RWPE2 (cell line): ENCODE results near the gene VTI1B.
"Not testable (repeated sequence)": the region's sequence is repeated elsewhere in the genome, so short reads cannot be mapped to it uniquely, and the experiment has no call there.

Experiments used
- ATAC-seq: fragments of 200-7000 bp; cut with Tn5 transposase; 3 replicates; pipeline ENCODE4 v1.9.1; 2021; ENCODE audit warnings: low read depth
- DNase-seq: peaks from one replicate; pipeline ENCODE4 v3.0.0-alpha.2; 2020; ENCODE audit warnings: low spot score
- H3K27ac ChIP-seq: fragments of 450-650 bp; 2 replicates; pipeline ENCODE4 v1.5.1; 2017; ENCODE audit warnings: mild to moderate bottlenecking; ENCODE audit not compliant: poor library complexity, severe bottlenecking
- H3K27me3 ChIP-seq: fragments of 250-450 bp; sonication (Bioruptor Pico); 2 replicates; pipeline ENCODE4 v1.5.1; 2021; ENCODE audit warnings: mild to moderate bottlenecking, moderate library complexity; ENCODE audit not compliant: insufficient read depth, poor library complexity, severe bottlenecking
- H3K36me3 ChIP-seq: fragments of 250-450 bp; sonication (Bioruptor Pico); 2 replicates; pipeline ENCODE4 v1.5.1; 2020; ENCODE audit warnings: low read depth, mild to moderate bottlenecking, moderate library complexity
- H3K4me1 ChIP-seq: fragments of 250-450 bp; sonication (Bioruptor Pico); 2 replicates; pipeline ENCODE4 v1.5.1; 2021; ENCODE audit warnings: mild to moderate bottlenecking, moderate library complexity; ENCODE audit not compliant: insufficient read depth, poor library complexity, severe bottlenecking
- H3K4me3 ChIP-seq: fragments of 250-450 bp; sonication (Bioruptor Pico); 2 replicates; pipeline ENCODE4 v1.5.1; 2021; ENCODE audit warnings: mild to moderate bottlenecking, moderate library complexity; ENCODE audit not compliant: severe bottlenecking
- H3K9me3 ChIP-seq: fragments of 250-450 bp; sonication (Bioruptor Pico); 2 replicates; pipeline ENCODE4 v1.5.1; 2021; ENCODE audit warnings: mild to moderate bottlenecking, moderate library complexity; ENCODE audit not compliant: severe bottlenecking
- TF ChIP-seq, protein P1 (sequence below): fragments of 450-650 bp; IDR thresholded peaks from one replicate; pipeline ENCODE4 v1.5.1; 2017; ENCODE audit warnings: mild to moderate bottlenecking, moderate library complexity; ENCODE audit not compliant: poor library complexity, severe bottlenecking

VTI1B gene

DNA sequence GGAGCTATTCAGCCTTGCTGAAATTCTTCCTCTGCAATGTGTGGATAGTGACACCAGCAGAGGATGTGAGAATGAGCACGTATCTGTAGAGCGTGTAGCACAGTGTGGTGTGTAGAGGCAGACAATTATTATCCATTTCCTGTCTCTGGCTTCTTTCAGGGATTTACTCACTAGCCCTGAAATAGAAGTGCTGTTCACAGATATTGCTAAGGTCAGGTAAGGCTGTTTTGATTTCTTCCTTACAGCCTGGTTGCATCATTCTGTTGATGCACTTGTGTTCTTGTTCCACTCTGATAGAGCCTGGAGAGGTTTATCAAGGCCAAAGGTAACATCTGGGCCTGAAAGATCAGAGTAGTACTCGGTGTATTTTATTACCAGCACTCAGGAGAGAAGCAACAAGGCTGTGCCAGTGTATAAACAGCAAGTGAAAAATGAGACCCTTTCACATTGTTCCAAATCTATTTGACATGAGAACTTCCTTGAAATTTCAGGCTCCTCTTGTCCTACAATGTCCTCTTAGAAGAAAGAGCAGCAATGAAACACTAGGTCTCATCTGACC lies 38.0 kb downstream of the VTI1B start:
- TF ChIP-seq, protein P1, sequence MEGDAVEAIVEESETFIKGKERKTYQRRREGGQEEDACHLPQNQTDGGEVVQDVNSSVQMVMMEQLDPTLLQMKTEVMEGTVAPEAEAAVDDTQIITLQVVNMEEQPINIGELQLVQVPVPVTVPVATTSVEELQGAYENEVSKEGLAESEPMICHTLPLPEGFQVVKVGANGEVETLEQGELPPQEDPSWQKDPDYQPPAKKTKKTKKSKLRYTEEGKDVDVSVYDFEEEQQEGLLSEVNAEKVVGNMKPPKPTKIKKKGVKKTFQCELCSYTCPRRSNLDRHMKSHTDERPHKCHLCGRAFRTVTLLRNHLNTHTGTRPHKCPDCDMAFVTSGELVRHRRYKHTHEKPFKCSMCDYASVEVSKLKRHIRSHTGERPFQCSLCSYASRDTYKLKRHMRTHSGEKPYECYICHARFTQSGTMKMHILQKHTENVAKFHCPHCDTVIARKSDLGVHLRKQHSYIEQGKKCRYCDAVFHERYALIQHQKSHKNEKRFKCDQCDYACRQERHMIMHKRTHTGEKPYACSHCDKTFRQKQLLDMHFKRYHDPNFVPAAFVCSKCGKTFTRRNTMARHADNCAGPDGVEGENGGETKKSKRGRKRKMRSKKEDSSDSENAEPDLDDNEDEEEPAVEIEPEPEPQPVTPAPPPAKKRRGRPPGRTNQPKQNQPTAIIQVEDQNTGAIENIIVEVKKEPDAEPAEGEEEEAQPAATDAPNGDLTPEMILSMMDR, result no peak
- Histone ChIP-seq H3K4me3 (no peak overlapping the region), H3K27me3 (no peaks in the 10 kb centered on the region), H3K9me3 (no peaks in the 10 kb centered on the region), H3K27ac (no peak overlapping the region), H3K36me3 (no peaks in the 10 kb centered on the region), H3K4me1 (peaks cover 15% of the 10 kb centered on the region)
- DNase-seq (no peak), ATAC-seq (peak; percentile 63)

- H3K4me1 ChIP-seq, result peaks cover 15% of the 10 kb centered on the region
- ATAC-seq (no peak), DNase-seq (no peak)
- no peaks in the 10 kb centered on the region for H3K36me3 ChIP-seq
- no peak overlapping the region for H3K4me3 ChIP-seq
- TF ChIP-seq, protein P1, result no peak
- H3K27me3 ChIP-seq, result no peaks in the 10 kb centered on the region
- H3K9me3 ChIP-seq, result no peaks in the 10 kb centered on the region
- H3K27ac ChIP-seq, result no peak overlapping the region
These were observed 40.8 kb downstream of the VTI1B start for GRCh38 chr14:67633451-67634147.

DNA sequence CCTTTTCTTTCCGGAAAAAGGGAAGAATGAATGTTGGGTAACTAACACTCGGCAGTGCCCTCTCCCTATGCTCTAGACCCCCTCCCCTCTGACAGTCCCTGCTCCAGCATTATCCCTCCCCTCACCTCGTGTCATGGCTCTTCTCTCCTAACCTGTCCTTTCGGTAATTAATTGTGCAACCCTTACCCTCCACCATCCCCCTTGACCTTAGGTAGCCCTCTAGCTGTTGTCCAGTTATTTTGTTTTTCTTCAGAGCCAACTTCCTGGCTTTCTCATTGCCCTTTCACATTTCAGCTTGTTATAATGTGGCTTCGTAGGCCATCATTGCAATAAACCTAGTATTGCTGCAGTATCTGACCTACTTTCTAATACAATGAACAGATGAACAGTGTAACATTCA lies 43.5 kb downstream of the VTI1B start:
- Histone ChIP-seq H3K27ac (no peak overlapping the region), H3K27me3 (no peaks in the 10 kb centered on the region), H3K36me3 (no peaks in the 10 kb centered on the region), H3K9me3 (no peaks in the 10 kb centered on the region), H3K4me1 (peaks cover 9% of the 10 kb centered on the region), H3K4me3 (no peak overlapping the region)
- DNase-seq (no peak), ATAC-seq (no peak)
- TF ChIP-seq, protein P1, result no peak

DNA sequence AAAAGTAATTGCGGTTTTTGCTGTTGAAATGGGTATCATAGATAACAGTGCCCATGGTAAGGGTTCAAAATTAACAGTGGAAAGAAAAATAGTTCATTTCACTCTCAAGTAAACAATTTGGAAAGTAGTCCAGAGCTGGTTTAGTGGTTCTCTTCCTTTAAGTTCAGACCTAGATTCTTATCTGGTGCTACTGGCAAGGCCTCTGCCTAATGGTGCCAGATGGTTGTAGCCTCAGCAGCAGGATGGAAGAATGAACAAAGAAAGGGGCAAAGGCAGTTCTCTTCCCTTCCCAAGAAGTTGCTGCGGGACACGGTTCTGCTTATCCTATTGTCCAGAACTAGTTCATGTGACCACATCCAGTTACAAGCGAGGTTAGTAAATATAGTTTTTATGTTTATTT lies 44.2 kb downstream of the VTI1B start:
- H3K4me3 ChIP-seq, result no peak overlapping the region
- H3K36me3 ChIP-seq, result no peaks in the 10 kb centered on the region
- TF ChIP-seq, protein P1, result no peak
- peaks cover 1% of the 10 kb centered on the region for H3K4me1 ChIP-seq
- H3K9me3 ChIP-seq, result no peaks in the 10 kb centered on the region
- no peak overlapping the region for H3K27ac ChIP-seq
- ATAC-seq, result no peak
- no peak for DNase-seq
- no peaks in the 10 kb centered on the region for H3K27me3 ChIP-seq

- Histone ChIP-seq H3K27ac (no peak overlapping the region), H3K27me3 (no peaks in the 10 kb centered on the region), H3K9me3 (no peaks in the 10 kb centered on the region), H3K36me3 (no peaks in the 10 kb centered on the region), H3K4me3 (no peak overlapping the region), H3K4me1 (peaks cover 15% of the 10 kb centered on the region)
- TF ChIP-seq, protein P1, result no peak
- no peak for DNase-seq
- ATAC-seq, result no peak
These were observed 46.9 kb downstream of the VTI1B start for GRCh38 chr14:67627519-67627918.

DNA sequence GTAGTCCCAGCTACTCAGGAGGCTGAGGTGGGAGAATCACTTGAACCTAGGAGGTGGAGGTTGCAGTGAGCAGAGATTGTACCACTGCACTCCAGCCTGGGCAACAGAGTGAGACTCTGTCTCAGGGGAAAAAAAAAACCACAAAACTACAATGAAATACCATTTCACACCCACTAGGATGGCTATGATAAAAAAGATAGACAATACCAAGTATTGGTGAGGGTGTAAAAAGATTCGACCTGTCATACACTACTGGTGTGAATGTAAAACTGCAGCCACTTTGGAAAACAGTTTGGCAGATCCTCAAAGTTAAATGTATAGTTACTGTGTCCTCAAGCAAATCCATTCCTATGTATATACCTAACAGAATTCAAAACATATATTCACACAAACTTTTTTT lies 48.3 kb downstream of the VTI1B start:
- DNase-seq, H3K36me3 ChIP-seq, H3K9me3 ChIP-seq, H3K27ac ChIP-seq, ATAC-seq, H3K4me3 ChIP-seq, H3K27me3 ChIP-seq: not testable (repeated sequence)
- H3K4me1 ChIP-seq, result peaks cover 19% of the 10 kb centered on the region
